ENCODE results near the gene OR11H12. TPM values are rescaled to one million over a fixed set of nuclear protein-coding genes. Genes with fewer than 3 reads are reported as not detected.
"Not testable (repeated sequence)": the region's sequence is repeated elsewhere in the genome, so short reads cannot be mapped to it uniquely, and the experiment has no call there.

The OR11H12 gene
- 0.52 TPM for total RNA-seq

- H3K27me3 ChIP-seq (ENCODE audit: insufficient read depth, low read length), result not testable (repeated sequence)
Observed at GRCh38 chr14:18600817-18601216, at the start of gene OR11H12. Gene OR11H12 (plus strand): TSS chr14:18601117. CDS start chr14:18601117, 0 bp downstream.

GRCh38 chr14:18582908-18583307, 18.0 kb upstream of the OR11H12 start:
- H3K27me3 ChIP-seq (ENCODE audit: insufficient read depth, low read length); H3K4me1 ChIP-seq (ENCODE audit: insufficient read depth, low read length); H3K4me3 ChIP-seq (ENCODE audit: low read length); H3K9me3 ChIP-seq (ENCODE audit: low read depth, low read length): not testable (repeated sequence)

More at GRCh38 chr14:18600817-18601216, at the start of gene OR11H12:
- H3K4me3 ChIP-seq (ENCODE audit: low read length); H3K9me3 ChIP-seq (ENCODE audit: low read depth, low read length); H3K4me1 ChIP-seq (ENCODE audit: insufficient read depth, low read length): not testable (repeated sequence)

DNA sequence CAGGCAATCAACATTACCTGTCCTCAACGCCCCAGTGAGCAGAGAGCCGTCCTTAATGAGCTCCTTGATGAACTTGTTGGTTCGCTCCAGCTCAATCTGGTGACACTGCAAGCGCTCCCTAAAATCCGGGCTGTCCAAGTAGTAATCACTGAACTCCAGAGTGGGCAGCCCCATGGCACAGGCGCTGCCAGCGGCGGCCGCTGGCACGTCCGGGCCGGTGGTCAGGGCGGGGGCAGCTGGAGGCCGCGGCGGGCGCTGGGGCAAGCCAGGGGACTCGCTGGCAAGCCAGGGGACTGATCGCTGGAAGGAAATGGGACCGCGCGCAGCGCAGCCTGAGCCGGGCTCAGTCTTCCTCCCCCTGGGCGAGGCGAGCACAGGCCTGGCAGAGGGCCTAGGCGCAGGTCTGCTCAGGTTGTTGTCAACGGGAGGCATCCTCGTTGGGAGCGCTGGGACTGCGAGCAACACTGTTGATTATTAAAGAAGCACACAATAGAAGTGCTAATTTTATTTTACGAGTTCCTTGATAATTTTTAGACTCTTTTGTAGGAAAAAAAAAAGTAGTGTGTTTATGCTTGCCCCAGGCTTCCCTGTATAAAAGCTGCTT, 25.8 kb downstream of the OR11H12 start:
- not testable (repeated sequence) for H3K9me3 ChIP-seq (ENCODE audit: low read depth, low read length); H3K4me3 ChIP-seq (ENCODE audit: low read length); H3K4me1 ChIP-seq (ENCODE audit: insufficient read depth, low read length); H3K27me3 ChIP-seq (ENCODE audit: insufficient read depth, low read length)

DNA sequence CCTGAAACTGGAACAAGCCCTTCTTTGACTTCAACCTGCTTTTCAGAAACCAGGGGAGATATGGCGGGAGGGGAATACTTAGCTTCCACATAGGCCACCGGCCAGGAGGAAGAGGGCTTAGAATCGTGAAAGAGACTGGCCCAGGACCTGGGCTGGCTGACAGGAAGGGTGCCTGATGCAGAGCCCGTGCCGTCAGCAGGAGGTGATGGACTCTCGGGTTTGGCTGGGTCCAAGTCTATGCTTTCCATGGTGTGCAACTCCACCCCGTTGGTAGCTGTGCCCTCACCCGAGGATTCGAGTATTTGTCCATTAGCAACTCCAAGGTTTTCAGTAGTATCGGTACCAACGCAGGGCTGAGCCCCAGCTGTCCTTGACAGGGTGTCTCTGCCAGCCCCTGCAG, 35.1 kb downstream of the OR11H12 start:
- not testable (repeated sequence) for H3K27me3 ChIP-seq (ENCODE audit: insufficient read depth, low read length); H3K4me1 ChIP-seq (ENCODE audit: insufficient read depth, low read length)

GRCh38 chr14:18638032-18638431, 37.1 kb downstream of the OR11H12 start:
- H3K9me3 ChIP-seq (ENCODE audit: low read depth, low read length); H3K27me3 ChIP-seq (ENCODE audit: insufficient read depth, low read length); H3K4me1 ChIP-seq (ENCODE audit: insufficient read depth, low read length); H3K4me3 ChIP-seq (ENCODE audit: low read length): not testable (repeated sequence)

More for the DNA sequence above, 35.1 kb downstream of the OR11H12 start:
- not testable (repeated sequence) for H3K9me3 ChIP-seq (ENCODE audit: low read depth, low read length); H3K4me3 ChIP-seq (ENCODE audit: low read length)

DNA sequence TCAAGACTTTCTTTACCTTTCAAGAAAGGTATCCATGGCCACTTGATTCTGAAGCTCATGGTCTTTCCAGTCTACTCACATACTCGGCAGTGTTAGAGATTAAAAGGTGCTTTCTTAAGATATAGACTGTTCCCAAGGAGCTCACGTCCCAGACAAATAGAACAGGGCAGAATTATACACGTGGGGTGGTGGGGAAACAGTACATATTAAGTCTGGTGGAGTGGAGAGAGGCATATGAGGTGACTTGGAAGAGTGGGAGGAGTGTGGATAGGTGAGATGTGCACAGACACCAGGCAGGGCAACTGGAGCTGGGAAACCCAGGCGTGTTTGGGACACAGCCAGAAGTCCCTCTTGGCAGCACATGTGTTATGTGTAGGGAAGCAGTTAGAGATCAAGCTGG, 37.9 kb downstream of the OR11H12 start:
- H3K9me3 ChIP-seq (ENCODE audit: low read depth, low read length); H3K4me1 ChIP-seq (ENCODE audit: insufficient read depth, low read length); H3K27me3 ChIP-seq (ENCODE audit: insufficient read depth, low read length); H3K4me3 ChIP-seq (ENCODE audit: low read length): not testable (repeated sequence)

GRCh38 chr14:18646075-18646730, 45.3 kb downstream of the OR11H12 start:
- H3K27me3 ChIP-seq (ENCODE audit: insufficient read depth, low read length); H3K4me3 ChIP-seq (ENCODE audit: low read length); H3K9me3 ChIP-seq (ENCODE audit: low read depth, low read length); H3K4me1 ChIP-seq (ENCODE audit: insufficient read depth, low read length): not testable (repeated sequence)

All from mononuclear cell (primary cell).